NCI-H1436 treated with DMSO at 0.1 percent for 48 hours (cell line): Measurements from ENCODE around the gene LIF.
"Not testable (repeated sequence)": the region's sequence is repeated elsewhere in the genome, so short reads cannot be mapped to it uniquely, and the experiment has no call there.

Experiments
- DNase-seq: peaks from one replicate; lab custom pipeline; 2025; lab: John Stamatoyannopoulos, UW

Gene LIF

DNA sequence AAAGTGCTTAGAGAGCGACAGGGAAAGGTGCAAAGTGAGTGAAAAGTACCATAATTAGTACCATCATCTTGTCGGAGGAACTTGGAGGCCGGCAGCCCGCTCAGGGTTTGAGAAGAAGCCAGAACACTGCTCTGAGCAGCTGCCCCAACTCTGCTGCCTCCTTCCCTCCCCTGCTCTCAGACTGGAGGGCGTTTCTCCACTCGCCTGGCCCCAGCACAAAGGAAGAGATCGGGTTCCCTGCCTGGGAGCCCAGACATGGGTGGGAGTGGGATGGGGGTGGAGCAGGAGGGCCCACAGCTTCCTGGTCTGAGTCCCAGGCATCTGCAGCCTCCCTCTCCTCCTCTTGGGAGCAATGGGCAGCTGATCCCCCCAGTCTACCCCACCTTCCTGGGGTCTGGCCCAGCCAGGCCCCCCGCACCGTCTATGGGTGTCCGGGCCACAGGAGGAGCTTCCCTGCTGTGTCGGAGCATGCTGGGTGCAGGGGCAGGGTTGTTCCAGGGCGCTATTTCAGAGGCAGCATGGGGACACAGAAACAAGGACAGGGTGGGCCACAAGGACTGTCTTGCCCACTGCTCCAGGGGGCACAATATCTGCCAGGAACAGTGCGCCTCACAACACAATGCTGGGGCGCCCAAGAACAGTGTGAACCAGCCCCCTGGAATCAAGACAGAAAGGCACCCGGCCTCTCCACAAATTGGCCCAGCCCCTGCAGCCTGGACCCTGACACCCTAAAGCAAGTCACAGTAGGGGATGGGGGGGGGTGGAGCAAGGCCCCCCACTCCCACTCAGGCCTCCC lies 4.8 kb downstream of the LIF start:
- DNase-seq = no peak

DNA sequence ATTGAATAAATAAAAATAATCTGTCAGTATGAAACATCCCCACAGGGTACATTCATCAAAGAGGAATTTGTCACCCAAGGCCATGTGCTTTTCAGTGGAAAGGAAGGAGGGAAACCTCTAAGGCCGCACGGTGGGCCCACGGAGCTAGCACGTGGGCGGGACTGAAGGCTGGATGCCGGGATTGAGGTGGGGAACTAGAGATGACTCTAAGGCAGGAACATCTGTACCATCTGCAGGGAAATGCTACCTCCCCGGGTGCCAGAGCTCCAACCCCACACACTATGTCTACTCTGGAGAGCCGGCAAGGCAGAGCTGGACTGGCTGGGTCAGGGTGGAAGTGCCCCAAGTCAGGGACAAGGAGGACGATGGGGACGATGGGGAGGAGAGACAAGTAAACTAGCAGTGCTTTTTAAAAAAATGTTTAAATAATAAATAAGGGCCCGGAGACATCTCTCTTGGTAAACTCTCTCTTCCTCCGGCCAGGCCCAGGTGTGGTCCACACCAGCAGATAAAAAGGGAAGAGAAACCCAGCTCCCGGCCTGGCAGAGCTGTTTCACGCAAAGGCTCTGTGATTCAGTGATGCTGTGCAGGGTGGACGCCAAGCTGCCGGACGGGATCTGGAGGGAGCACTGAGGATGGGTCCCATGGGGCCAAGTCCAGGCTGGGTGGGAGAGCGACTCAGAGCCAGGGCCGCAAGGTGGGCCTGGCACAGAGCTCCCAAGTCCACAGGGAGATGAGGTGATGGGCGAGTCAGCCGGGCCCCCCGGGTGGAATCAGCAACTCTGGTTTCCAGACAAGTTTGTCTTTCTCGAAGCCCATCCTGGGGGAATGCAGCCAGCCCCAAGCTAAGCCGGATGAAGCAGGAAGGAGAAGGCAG lies 5.8 kb downstream of the LIF start:
- no peak for DNase-seq

DNA sequence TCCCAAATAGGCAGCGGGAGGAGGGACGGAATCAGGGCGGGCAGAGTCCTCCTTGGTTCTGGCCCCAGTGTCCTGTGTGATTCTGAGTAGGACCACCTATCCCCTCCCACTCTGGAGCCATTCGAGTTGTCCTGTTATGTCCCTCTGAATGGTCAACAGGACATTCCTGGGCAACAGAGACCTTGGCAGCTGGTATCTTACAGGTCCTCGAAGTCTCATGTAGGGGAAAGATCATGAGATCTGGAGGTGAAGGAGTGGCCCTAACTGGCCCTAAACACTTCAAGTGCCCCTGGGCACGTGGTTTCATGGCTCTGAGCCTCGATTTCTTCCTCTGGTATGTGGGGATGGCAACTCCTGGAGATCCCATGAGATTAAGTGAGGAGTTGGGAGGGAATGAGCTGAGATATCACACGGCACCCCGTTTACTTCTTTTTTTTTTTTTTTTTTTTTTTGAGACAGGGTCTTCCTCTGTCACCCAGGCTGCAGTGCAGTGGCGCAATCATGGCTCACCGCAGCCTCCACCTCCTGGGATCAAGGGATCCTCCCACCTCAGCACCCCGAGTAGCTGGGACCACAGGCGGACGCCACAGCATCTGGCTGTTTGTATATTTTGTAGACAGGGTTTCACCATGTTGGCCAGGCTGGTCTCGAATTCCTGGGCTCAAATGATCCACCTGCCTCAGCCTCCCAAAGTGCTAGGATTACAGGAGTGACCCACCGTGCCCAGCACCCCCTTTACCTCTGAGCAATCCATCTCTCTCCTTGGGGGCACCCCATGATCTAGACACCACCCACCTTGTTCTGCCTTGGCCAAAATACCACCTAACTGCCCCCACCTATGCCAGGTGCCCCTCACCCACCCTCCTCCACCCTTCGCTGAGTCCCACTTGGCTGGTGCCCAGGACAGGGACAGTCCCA lies 6.8 kb downstream of the LIF start:
- no peak for DNase-seq

DNA sequence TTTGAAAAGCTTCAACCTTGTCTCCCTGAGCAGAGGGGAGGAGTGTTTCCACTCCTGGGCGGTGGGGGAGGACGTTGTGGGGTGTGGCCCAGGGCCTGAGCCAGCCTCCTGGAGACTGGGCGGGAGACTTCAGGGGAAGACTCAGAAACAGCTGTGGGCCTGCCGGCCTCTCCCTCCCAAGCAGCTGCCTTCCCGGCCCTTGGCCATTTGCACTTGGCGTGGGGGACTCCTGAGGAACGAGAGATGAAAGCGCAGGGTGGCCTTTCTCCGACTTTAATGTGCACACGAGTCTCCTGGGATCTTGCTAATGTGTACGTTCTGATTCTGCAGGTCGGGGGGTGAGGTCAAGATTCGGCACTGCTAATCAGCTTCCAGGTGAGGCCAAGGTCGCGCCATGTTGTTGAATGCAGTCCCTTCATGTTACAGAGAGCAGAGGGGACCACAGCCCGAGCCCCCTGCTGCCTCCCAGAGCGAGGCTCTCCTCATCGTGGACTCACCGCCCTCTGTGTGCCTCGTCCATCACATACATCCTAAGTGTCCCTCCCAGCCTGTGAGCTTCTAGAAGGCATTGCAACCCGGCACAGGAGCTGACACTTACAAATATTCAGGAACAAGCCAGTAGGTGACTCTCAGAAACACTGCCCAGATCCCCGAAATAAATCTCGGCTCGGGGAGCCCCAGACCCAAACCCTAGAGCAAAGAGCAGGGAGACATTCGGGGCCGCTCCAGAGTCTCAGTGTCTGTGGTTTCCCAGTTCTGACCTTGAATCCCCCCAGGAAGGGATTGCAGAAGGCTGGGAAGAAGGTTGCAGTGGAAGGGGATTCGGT lies 7.7 kb downstream of the LIF start:
- DNase-seq = no peak

DNA sequence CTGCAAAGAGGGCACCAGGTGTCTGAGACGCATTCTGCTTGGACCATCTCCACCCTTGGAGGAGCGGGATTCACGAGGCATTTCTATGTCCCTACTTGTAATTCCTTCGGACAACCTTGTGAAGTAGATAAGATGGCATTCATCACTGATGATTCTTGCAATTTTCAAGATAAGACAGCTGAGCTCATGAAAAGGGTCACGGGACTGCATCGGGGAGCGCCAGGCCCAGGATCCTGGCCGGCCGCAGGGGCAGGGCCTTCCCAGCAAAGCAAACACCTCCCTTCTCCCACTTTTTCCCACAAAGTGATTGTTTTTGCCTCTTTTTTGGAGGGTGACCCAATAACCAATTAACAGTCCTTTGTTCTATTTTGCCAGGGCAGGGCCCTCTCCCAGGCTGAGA lies 8.4 kb downstream of the LIF start:
- DNase-seq = no peak

DNA sequence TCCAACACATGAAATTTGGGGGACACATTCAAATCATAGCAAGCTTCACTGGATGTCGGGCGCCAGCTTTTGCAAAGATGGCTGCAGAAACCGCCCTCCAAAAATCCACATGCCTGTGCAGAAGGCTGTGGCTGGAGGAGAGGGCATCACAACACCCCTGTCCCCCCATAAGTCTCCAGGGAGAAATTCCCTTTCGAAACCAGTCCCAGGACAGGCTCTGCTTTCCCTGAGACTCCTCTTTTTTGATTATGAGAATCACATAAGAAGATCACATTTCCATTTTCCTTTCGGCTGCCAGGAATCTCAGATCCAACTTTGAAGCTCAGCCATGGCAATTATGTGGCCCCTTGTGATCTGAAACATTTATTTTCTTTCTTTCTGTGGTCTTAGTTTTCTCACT lies 9.7 kb downstream of the LIF start:
- DNase-seq = no peak

- no peak for DNase-seq
Measured at GRCh38 chr22:30235687-30236170, 10.8 kb downstream of the LIF start.

GRCh38 chr22:30234786-30235470 lies 11.6 kb downstream of the LIF start:
- no peak for DNase-seq

DNA sequence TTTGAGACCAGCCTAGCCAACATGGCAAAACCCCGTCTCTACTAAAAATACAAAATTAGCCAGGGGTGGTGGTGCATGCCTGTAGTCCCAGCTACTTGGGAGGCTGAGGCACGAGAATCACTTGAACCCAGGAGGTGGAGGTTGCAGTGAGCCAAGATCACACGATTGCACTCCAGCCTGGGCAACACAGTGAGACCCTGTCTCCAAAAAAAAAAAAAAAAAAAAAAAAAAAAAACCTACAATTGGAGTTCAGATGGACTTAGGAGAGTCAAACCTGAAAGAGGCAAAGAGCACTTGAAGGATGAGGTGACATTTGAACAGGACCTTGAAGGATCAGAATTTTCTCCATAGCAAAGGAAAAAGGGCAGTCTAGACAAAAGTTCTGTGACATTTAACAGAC lies 12.2 kb downstream of the LIF start:
- DNase-seq = not testable (repeated sequence)

DNA sequence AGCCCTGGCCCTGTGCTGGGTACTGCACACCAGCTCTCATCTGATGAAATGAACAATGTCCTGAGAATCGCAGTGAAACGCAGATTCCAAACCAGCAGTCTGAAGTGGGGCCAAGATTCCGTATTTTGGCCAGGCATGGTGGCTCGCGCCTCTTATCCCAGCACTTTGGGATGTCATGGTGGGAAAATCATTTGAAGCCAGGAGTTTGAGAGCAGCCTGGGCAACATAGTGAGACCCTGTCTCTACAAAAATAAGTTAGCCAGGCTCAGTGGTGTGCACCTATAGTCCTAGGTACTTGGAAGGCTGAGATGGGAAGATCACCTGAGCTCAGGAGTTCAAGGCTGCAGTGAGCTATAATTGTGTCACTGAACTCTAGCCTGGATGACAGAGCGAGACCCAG lies 13.0 kb downstream of the LIF start:
- DNase-seq = no peak

DNA sequence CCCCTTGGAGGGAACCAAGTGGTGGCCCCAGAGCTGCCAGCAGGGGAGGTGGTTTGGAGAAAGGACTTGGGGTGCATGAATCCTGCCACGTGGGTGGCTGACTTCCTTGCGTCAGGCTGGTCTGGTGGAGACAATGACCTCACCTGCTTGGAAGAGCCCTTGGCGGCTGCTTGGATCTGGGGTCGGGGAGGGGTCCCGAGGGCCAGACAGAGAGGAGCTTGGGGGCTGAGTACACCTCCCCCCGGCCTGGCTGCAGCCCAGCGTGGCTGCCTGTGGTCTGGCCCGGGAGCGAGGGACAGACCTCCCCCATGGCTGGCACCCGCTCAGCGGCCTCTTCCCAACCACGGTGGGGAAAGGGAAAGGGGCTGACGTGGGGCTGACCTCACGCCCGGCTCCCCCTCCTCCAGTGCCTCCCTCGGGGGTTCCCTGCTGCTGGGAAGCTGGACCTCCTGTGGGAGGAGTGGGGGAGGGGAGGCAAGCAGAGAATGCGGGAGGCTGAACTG lies 13.8 kb downstream of the LIF start:
- DNase-seq = no peak

- no peak for DNase-seq
Measured at GRCh38 chr22:30230787-30231461, 15.6 kb downstream of the LIF start.

GRCh38 chr22:30230330-30230729 lies 16.2 kb downstream of the LIF start:
- no peak for DNase-seq

- no peak for DNase-seq
Measured at GRCh38 chr22:30228509-30229359, 17.8 kb downstream of the LIF start.

DNA sequence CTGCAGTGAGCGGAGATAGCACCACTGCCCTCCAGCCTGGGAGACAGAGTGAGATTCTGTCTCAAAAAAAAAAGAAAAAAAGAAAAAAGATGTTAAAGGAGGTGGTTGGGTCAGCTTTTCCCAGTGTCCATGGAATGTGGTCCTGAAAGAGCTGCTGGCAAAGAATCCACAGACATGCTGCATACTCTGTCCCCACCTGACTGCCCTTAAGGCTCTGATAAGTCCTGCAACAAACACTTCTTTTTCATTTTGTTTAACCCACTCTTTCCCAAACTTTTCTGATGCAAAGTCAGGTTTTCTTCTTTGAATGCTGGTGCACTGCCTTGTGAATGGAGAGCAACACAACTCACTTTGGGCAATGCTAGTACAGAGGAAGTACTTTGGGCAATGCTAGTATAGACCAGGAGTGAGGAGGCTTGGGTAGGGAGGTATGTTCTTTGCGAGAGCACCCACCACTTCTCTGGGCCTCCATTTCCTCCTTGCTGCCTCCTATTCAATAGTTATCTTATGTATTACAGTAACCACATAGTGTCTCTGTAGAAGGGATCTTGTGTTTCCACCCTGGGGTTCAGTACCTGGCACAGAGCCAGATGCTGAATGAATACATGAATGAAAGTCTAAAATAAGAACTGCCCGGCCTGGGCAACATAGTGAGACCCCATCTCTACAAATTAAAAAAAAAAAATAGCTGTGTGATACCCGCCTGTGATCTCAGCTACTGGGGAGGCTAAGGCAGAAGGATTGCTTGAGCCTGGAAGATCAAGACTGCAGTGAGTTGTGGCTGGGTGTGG lies 18.9 kb downstream of the LIF start:
- no peak for DNase-seq

- no peak for DNase-seq
Measured at GRCh38 chr22:30226192-30226832, 20.2 kb downstream of the LIF start.

- DNase-seq = no peak
Measured at GRCh38 chr22:30225220-30225927, 21.2 kb downstream of the LIF start.
